Lower lobe of right lung (tissue), 2 donors: ENCODE results near the gene RSAD1. TPM values are rescaled to one million over a fixed set of nuclear protein-coding genes. Genes with fewer than 3 reads are reported as not detected.

Experiments used
- ATAC-seq, 2 donors: fragments of 200-7000 bp; cut with Tn5 transposase; one replicate each; pipeline ENCODE4 v1.9.1; 2020 to 2022; ENCODE audit warnings: mild to moderate bottlenecking in 2 of 2, moderate library complexity in 2 of 2
- DNase-seq: peaks from one replicate; pipeline ENCODE4 v3.0.0-alpha.2; 2020
- H3K27ac ChIP-seq: fragments of 200-600 bp; one replicate; pipeline ENCODE4 v1.8.0; 2022
- H3K27me3 ChIP-seq: fragments of 200-600 bp; one replicate; pipeline ENCODE4 v1.8.0; 2022; ENCODE audit warnings: low read depth
- H3K36me3 ChIP-seq: fragments of 200-600 bp; one replicate; pipeline ENCODE4 v1.8.0; 2022; ENCODE audit warnings: mild to moderate bottlenecking
- H3K4me1 ChIP-seq: fragments of 200-600 bp; one replicate; pipeline ENCODE4 v1.8.0; 2022
- H3K4me3 ChIP-seq: fragments of 200-600 bp; one replicate; pipeline ENCODE4 v1.8.0; 2022; ENCODE audit warnings: mild to moderate bottlenecking
- H3K9me3 ChIP-seq: fragments of 200-600 bp; one replicate; pipeline ENCODE4 v1.8.0; 2022
- CTCF ChIP-seq: fragments of 200-600 bp; IDR thresholded peaks from one replicate; pipeline ENCODE4 v1.8.0; 2022; ENCODE audit warnings: antibody characterized with exemption, mild to moderate bottlenecking
- intact Hi-C: fragments of 100-400 bp; cut with DNase I; formaldehyde crosslinking; loops from one replicate; pipeline ENCODE4 v1.11.0; 2022
- total RNA-seq: library from RNA; stranded (reverse); fragmentation: NEBNext Ultra II Directional; extraction: Animal tissue kit (Norgen Biotek cat#: 25700); gene quantifications from one replicate; pipeline ENCODE4 v1.2.1, GENCODE V29; 2021
- donor health status: DM: no; HTN: yes; CAD: no; lungs with severe emphysema.

The RSAD1 gene
- total RNA-seq, 1 donor from 2014 or later: 29.2 TPM

- Histone ChIP-seq H3K4me1 (no peaks in the 10 kb centered on the region), H3K4me3 (no peak overlapping the region), H3K27me3 (no peaks in the 10 kb centered on the region), H3K36me3 (no peaks in the 10 kb centered on the region), H3K9me3 (no peaks in the 10 kb centered on the region), H3K27ac (no peak overlapping the region)
- intact Hi-C loops: no loop called here
- no peak for DNase-seq
- no peak for TF ChIP-seq CTCF
- ATAC-seq: no peak
Observed at GRCh38 chr17:50521514-50521913, 42.9 kb downstream of the RSAD1 start.

GRCh38 chr17:50522766-50523165, 44.1 kb downstream of the RSAD1 start:
- intact Hi-C loops: no loop called here
- H3K27ac ChIP-seq: no peak overlapping the region
- no peak for ATAC-seq

GRCh38 chr17:50523208-50523607, 44.5 kb downstream of the RSAD1 start:
- H3K27ac ChIP-seq: no peak overlapping the region
- H3K36me3 ChIP-seq: no peaks in the 10 kb centered on the region
- no peak for TF ChIP-seq CTCF
- no peaks in the 10 kb centered on the region for H3K27me3 ChIP-seq
- H3K4me3 ChIP-seq: no peak overlapping the region
- DNase-seq: no peak
- H3K4me1 ChIP-seq: no peaks in the 10 kb centered on the region
- no peaks in the 10 kb centered on the region for H3K9me3 ChIP-seq
- intact Hi-C loops: no loop called here
- ATAC-seq: no peak

More at GRCh38 chr17:50522766-50523165, 44.1 kb downstream of the RSAD1 start:
- H3K27me3 ChIP-seq: no peaks in the 10 kb centered on the region
- H3K4me1 ChIP-seq: no peaks in the 10 kb centered on the region
- H3K9me3 ChIP-seq: no peaks in the 10 kb centered on the region
- no peaks in the 10 kb centered on the region for H3K36me3 ChIP-seq
- no peak for TF ChIP-seq CTCF
- H3K4me3 ChIP-seq: no peak overlapping the region
- DNase-seq: no peak

- H3K9me3 ChIP-seq: no peaks in the 10 kb centered on the region
- no peak overlapping the region for H3K4me3 ChIP-seq
- no peak overlapping the region for H3K27ac ChIP-seq
- no peaks in the 10 kb centered on the region for H3K36me3 ChIP-seq
- H3K4me1 ChIP-seq: no peaks in the 10 kb centered on the region
- DNase-seq (no peak), ATAC-seq (no peak)
- peaks cover 6% of the 10 kb centered on the region for H3K27me3 ChIP-seq
- TF ChIP-seq CTCF: no peak
- intact Hi-C loops: no loop called here
Observed at GRCh38 chr17:50524838-50525237, 46.2 kb downstream of the RSAD1 start.

DNA sequence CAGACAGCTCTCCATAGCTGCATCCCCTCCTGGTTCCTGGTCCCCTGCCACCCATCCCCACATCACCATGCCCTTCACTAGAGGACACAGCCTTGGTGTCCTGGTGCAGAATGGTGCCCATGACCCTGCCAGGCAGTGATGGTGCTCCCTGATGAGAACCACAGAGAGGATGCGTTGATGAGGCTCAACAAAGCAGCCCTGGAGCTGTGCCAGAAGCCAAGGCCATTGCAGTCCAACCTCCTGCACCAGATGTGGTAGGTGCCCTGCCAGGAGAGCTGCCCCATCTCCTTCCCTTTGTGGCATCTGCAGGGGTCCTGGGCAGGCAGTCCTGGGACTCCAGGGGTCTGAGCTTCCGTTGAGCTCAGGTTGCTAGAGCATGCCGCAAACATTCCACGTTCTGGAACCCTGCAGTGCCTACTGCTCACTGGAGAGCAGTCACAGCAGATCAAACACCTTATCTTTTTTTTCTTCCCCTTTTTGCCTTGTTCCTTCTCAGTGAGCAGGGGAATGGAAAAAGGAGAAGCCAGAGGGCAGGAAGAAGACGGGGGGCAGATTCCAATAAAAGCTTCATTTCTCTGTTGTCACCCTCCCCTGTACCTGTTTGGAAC, 48.6 kb downstream of the RSAD1 start:
- Histone ChIP-seq H3K27me3 (peaks cover 25% of the 10 kb centered on the region), H3K36me3 (no peaks in the 10 kb centered on the region), H3K4me3 (no peak overlapping the region), H3K4me1 (peaks cover 6% of the 10 kb centered on the region), H3K9me3 (no peaks in the 10 kb centered on the region), H3K27ac (no peak overlapping the region)
- intact Hi-C loops: no loop called here
- no peak for TF ChIP-seq CTCF
- ATAC-seq (no peak), DNase-seq (no peak)
